NCI-H2107 treated with DMSO at 0.1 percent for 48 hours (cell line): ENCODE data around the gene FHIT.

Source experiments
- DNase-seq: peaks from one replicate; lab custom pipeline; 2025; ENCODE audit not compliant: unreplicated experiment; lab: John Stamatoyannopoulos, UW

The FHIT gene

DNA sequence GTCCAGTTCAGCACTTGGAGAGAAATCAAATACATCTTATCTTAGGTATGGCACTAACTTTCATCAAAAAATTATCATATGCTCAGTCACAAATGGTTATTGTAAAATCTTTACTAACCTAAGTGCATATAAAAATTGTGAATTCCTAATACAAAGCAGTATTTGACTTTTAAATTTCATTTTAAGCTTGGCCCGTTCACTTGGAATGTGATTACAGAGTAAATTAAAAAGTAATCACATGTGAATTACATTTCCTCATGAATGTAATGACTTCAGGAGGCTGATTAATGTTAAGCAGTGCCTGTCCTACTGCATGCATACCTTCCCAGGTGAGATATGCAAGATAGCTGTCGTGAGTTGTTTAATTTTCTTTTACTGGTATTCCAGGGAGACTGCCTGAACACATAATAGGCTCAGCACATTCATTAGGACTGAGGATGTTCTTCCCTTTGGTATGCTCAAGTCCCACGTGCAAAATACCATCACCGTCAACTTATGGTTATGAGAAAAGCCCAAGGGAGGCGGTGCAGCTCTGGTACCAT lies 1053.0 kb downstream of the FHIT start:
- DNase-seq, result no peak

DNA sequence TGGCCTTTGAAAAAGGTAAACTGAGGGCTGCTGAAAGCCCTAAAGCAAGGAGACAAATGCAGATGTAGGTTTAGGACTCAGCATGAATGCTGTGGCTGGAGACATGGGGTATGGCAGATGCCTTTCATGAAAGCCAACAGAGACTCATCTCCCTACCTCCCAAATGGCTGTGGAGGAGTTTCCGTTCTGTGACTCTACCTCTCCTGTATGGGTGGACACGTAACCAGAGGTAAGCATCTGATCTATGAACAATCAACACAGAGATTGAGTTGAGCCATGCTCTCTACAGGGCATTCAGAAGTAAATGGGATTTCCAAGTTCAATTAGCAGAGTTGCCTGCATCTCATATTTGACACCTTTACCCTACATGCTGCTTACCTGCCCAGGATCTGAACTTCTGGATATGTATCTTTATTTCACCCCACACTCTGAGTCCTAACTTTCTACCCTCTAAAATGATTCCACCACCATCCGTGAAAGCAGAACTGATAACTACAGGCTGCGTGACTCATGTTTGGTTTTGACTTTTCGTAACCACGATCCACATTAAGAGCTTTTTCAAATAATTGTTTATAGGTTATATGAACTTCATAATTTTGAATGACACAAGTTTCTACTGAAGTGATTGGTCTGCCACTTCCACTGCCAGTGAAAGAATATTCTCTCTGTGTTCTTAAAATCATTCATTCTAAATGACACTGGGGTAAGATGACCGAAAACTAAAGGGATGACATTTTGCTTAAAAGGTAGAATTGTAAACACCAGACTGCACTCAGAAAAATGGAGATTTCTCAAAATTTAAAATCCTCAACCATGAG lies 1058.7 kb downstream of the FHIT start:
- no peak for DNase-seq

DNA sequence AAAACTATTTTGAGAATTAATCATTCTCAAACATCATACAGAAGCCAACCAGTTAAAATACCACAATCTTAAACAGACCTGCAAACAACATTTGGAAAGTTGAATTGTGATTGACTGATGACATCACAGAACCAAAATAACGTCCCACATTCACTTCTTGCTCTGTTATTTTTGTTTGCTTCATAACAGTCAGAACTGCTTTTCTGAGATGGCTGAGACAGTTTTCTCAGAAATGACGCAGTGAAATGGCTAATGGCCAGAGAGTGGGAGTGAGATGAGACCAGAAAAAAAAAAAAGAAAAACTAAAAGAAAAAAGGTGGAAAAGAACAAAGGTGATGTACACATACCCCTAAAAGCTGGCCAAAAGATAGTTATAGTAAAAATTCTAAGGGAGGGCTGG lies 1061.2 kb downstream of the FHIT start:
- no peak for DNase-seq

DNA sequence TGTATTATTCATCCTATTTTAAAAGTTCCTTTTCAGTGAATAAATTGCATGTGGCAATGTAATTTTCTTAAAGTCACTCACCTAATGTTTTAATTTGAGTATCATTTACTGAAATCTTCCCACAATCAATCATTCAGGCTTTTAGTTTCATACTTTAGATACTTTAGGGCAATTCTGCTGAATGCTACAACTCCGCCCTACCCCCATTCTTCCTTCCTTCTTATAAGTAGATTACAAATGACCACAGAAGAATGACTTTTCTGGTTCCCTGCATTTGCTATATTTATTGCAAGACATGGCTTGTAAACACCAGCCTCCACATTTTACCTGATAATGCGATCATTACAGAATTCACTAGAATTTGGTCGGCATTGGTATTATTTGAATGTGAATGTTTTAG lies 1061.9 kb downstream of the FHIT start:
- DNase-seq, result no peak

DNA sequence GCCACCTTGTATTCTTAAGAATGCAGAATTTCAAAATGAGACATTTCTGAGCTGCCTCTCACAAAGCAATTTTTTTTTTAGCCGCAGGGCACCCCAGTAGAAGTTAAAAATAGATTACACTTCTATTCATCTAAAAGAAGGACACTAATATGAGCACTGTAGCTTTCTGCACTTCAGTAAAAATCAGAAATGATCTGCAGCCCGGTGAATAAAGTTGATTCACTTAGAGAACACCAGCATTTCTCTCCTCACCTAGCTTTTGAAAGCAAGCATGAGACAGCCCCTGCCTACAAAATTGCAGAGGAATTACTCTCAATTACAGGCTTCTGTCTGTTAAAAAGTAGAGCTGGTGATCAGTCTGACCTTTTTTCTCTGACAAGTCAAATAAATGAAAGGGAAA lies 1062.4 kb downstream of the FHIT start:
- DNase-seq, result no peak

DNA sequence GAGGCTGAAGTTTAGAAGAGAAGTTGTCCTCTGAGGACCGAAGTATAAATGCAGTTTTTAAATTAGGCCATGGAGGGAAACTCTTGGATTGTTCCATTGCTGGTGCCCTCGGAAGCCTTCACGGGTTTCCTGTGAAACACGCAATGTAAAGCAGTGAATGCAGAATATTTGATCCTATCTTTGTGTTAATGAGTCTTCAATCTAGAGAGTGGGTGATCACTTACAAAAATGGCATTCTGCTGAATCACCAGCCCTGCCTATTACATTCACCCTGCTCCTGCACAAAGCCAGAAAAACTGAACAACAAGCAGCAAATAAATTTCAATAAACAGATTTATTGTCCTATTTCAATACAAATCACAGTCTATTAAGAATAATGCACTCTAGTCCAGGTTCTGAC lies 1063.9 kb downstream of the FHIT start:
- DNase-seq, result no peak

DNA sequence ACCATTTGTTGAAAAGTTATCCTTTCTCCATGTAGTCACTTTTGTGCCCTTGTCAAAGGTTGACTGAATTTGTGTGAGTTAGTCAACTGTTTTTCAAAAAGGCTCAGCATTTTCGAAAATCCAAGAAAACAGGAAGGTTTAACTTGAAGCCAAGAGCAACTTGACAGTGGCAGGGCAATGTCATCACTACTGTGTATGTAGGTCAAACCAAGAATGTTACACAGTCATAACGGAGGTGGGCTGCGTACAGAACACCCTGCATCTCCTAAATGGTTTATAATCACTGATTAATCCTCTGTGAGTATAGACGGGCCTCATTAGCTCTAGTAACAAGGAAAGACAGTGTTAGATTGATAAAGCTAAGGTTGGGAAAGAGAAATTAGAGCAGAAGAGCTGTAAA lies 1064.9 kb downstream of the FHIT start:
- no peak for DNase-seq

DNA sequence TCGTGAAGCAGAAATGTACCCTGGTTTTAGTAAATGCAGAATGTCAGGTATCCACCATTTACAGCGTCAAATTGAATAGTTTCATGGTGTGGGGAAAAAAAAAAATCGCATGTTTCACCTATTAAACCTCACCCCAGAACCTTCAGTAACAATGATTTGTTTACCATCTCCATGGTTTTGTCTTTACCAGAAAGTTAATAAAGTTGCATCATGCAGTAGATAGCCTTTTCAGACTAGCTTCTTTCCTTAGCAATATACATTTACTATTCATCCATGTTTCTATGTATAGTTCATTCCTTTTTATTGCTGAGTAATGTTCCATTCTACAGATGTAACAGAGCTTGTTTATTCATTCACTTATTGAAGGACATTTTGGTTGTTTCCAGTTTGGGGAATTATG lies 1066.1 kb downstream of the FHIT start:
- no peak for DNase-seq

DNA sequence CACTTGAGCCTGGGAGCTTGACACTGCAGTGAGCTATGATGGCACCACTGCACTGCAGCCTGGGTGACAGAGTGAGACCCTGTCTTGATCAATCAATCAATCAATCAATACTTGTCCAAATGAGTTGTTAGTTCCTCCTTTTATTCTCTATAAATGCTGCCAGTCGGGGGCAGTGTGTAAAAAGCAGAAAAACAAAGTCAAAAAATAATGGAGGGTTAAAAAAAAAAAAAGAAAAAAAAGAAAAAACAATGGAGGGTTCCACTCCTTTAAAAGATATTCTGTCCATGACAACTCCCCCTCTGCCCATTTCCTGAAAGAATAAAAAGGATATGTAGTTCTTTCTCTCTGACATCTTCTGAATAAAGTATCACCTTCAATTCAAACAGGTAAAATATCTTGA lies 1068.6 kb downstream of the FHIT start:
- no peak for DNase-seq

DNA sequence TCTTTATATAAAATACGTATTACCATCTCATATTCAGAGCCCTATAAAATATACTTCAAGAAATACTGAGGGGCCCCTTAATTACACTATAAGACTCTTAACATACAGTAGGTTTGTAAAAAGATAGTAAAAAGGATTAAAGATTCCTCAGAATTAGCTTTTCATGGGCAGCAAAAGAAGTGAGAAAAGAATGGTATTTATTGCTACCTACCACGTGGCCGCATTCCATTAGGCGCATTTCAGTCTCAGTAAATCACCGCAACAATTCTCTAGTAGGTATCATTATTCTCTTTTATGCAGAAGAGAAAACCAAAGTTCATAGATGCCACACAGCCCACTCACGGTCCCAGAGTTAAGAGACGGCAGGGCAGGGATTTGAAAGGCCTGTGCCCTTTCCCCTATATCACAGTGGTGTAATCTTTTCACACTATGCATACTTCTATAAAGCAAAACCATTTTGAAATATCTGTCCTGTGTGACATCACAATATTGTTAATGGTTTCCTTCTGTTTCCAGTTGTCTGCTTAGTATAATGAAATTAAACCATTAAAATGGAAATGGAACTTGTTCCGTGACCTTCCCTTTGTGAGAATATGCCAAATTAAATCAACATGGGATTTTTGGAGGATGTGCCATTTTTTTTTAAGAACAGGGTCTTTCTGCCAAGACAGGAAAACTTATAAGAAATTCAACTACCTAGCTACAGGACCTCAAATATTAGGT lies 1072.2 kb downstream of the FHIT start:
- no peak for DNase-seq

DNA sequence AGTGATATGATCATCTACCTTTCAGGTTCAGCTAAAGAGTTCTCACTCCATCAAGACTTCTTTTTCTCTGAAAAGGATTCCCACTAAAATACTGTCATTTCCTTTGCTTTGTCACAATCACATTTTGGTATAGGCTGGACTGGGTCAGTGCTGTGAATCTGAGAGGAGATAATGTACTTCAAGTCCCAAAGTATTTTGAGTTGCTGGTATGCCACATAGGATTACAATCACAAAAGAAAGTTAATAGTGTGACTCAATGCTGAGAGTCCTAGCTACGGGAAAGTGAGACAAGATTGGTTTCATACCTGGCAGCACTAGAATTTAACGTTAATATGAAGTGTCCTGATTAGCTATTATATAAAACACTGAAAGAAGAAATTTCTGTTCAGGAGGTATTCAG lies 1073.5 kb downstream of the FHIT start:
- DNase-seq, result no peak

DNA sequence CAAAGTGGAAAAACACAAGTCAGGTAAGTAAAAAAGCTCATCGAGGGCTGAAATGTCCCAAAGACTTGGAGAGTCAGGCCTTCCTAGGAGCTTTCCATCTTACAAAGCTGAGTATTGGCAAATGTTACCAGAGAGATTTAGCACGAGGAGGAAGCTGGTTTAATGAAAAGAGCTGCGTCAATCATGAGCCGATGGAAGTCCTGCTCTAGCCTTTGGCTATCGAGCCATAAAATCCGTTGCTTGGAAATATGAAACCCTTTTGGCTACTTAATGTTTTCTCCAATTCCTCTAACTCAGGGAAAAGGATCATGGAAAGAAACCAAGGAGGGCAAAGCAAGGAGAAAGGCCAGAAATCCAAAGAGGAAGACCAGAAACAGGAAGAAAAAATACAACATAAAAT lies 1074.6 kb downstream of the FHIT start:
- DNase-seq, result no peak

DNA sequence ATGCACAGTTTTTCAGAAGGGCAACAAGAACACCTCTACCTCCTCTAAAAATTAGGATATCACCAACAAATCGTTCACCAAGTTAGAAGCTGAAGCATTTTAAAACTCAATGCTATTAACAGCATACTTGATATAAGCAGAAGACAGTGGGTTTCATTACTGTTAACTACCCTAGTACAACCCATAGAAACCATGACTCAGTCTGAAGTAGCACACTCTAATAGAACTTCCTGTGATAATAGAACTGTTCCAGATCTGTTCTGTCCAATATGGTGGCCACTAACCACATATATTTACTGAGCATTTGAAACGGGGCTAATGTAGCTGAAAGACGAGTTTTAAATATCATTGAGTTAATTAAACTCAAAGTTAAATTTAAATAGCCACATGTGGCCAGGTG lies 1075.6 kb downstream of the FHIT start:
- no peak for DNase-seq

DNA sequence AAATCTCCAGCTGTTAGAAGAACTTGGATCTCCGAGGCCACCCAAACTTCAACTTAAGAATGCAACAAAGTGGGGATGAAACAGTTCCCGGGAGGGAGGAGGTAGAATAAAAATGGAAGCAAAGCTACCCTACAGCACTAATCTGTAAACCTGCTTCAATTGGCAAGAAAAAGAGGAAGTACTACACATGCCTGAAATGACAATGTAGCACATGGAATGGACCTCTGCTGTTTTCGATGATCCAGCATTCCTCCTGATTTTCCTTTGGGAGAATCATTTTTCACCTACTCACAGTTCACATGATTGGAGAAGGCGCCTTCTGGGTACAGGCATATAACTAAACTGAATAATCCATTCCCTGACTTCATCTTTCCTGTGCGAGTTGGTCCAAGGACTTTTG lies 1081.5 kb downstream of the FHIT start:
- no peak for DNase-seq

DNA sequence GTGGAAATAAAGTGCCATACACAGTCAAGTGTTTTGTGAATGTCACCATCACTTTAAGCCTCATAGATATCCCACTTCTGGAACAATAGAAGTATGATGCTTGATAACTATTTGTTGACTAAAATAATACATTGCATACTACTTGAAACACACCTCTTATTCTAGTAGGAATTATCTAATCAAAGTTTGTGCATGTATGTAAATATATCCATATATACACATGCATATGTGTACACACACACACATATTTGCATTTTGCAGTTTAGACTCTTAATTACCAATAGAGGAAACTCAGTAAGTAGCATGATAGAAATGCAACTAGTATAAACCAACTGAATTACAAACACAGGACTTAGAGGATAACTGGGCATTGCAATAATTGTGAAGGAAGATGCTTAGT lies 1084.1 kb downstream of the FHIT start:
- no peak for DNase-seq

DNA sequence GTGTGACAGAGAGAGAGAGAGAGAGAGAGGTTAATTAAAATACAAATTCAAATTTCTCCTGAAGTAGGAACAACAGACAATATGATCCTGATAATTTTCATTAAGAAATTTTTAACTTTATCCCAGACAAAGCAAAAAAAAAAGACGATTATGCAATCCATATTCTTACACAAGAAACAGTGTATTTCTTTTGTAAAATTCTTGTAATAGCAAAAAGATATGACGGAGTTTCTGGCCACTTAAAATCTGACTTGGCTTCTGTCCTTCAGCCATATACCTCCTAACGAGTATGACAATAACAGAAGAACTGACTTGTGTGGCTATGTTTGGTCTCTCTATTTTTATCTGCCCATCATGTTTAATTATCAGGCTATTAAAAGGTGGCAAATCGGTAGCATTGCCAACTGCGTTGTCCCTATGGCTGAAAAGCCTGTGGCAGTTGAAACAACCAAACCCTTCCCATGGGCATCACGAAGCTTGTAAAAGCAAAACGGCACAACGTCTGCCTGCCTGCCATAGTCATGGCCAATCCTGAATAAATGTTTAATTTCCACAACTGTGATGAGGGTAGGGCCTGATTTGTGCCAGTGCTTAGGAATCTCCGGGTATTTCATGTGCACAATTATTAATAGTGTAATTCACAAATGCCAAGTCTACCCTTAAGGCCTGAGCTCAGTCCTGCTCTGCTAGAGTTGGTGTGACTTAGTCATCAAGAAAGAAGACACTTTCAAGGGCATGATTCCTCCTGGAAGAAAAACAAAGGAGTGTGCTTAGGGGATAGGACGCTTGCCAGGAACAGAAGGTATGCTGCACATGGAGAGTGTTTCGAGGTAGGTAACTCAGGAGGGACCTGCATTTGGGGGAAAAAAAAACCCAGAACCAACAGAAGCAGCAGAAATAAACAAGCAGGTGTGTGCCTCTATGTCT lies 1090.2 kb downstream of the FHIT start:
- no peak for DNase-seq

DNA sequence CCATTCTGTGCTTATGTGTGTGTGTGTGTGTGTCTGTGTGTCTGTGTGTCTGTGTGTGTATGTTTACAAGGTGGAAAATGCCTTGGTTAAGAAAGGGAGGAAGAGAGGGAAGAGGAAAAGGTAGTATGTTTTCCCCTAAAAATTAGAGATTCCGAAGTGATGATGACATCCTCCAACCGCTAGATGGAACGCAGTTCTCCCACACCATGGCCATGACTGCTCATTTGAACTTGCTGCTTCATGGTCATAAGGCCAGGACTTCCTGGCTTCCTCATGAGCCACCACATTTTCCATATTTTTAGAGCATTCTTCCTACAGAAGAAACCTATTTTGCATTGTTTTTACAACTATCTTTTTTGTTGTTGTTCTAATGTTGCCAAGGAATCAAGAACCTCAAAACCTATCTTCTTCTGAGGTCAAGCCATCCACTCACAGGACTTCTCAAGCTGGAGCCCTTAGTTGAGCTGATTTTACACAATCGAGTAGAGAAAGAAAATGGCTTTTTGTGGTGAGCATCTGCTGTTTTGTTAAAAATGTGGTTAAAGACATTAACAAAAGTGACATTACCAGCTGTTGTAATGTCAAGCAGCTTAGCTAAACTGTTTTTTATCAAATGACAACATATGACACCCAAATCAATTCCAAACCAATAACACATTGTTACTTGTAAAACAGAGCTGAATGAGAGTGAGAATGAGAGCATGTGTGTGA lies 1091.0 kb downstream of the FHIT start:
- DNase-seq, result no peak

DNA sequence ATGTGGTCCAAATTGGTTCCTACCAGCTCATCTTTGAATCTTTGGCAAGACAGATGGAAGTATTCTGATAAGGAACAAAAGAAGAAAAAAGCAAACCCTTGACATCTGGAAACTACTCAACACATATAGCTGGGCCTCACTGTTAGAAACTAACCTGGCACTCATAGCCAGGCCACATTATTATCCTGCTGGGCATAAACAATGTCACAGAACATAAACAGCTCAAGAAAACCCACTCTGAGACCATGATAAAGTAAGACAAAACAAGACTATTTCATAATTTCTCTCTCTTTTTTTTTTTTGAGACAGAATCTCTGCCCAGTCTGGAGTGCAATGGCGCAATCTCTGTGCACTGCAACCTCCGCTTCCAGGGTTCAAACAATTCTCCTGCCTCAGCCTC lies 1093.2 kb downstream of the FHIT start:
- no peak for DNase-seq

DNA sequence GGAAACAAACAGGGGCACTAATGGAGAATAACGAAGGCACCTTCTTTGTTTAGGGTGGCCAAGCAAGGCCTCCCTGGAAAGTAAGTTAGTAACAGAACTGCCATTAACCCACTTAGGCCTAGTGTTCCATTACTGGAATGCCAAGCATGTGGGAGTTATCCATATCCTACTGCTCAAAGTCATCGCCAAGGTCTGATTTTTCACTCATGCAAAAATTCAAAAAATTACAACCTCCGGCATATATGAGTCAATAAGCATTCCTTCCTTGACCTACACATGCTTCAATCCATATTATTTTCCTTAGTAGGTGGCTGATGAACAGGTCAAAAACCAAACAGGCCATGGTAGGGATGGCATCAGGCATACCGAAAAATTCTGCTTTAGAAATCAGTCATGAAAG lies 1097.2 kb downstream of the FHIT start:
- DNase-seq, result no peak

DNA sequence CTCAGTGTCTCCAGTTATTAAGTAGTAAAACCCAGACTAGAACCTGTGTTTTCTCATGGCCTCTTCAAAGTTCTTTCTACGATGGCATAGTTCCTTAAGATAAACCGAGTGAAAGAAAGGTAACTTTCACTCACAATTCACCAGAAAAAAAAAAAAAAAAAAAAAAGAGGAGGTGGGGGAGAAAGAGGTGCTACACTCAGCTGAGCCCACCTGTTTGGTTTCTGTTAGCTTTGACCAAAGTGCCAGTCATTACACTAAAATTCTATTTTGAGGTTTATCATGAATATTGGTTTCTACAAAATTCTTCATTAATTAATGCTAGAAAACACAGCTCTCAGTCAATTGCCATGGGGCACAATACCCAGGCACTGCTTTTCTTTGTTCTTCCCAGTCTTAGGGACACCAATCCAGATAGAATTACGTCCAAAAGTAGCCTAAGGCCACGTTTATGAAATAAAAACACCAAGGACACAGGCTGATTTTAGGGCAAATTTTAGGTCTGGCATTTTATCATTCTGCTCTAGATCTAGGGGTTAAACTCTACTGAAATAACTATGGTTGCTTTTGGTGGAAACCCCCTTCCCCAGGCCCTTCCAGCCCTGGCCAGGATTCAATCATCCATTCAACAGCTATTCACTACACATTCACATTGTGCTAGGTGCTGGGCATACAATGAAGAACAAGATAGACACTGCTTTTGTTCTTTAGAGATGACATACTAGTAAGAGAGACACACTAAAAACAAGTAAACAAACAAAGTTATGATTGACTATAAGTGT lies 1097.8 kb downstream of the FHIT start:
- no peak for DNase-seq
